ENCODE results near the gene GANC. TPM values are rescaled to one million over a fixed set of nuclear protein-coding genes. Genes with fewer than 3 reads are reported as not detected.

GANC gene
- total RNA-seq, 2 donors from 2014 or later = 39.8 to 47.6 TPM

DNA sequence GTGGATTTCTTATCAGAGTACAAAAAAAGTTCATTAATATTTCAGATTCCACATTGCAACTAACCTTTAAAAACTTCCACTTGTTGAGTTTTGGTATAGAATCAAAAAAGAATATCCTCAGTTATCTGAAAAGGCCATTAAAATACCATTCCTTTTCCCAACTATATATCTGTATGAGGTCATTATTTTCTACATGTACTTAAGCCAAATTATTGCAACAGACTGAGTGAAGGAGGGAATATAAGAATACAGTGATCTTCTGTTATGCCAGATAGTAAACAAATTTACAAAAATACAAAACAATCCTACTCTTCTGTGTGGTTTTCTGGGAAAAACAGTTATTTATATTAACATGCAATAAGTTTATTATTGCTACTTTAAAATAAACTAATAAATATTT lies 5.7 kb upstream of the GANC start:
- Histone ChIP-seq H3K27ac (no peak overlapping the region), H3K9me3 (no peaks in the 10 kb centered on the region), H3K27me3 (no peaks in the 10 kb centered on the region), H3K36me3 (peaks cover 14% of the 10 kb centered on the region), H3K4me1 (no peaks in the 10 kb centered on the region), H3K9ac (ENCODE audit: low read depth in 2 of 2, low read length in 2 of 2) (no peak overlapping the region), H3K4me3 (no peak overlapping the region)
- no peak for TF ChIP-seq CTCF (IDR thresholded peaks at IDR 0.05)
- intact Hi-C loops (cut with DNase I) = no loop called here
- no peak for DNase-seq

DNA sequence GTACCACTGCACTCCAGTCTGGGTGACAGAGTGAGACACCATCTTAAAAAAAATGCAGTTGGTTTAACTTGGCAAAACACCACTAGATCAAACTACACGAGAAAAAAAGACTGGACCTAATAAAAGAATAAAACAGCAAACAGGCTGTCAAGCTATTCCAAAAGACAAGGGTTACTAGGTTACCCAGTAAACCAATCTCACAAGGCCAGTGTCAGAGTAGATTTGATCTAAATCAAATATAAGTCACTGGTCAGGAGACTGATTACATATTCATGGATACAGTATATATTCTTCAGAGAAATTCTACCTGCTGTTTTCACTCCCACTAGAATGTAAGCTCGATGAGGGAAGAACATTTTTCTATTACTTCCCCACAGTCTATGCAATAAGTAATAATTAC lies 2.5 kb upstream of the GANC start:
- Histone ChIP-seq H3K27me3 (no peaks in the 10 kb centered on the region), H3K4me1 (peaks cover 1% of the 10 kb centered on the region), H3K9me3 (no peaks in the 10 kb centered on the region), H3K27ac (peak overlapping the region; percentile 98), H3K4me3 (no peak overlapping the region), H3K9ac (ENCODE audit: low read depth in 2 of 2, low read length in 2 of 2) (peak overlapping the region in 1 of 2 donors; percentile 70), H3K36me3 (no peaks in the 10 kb centered on the region)
- intact Hi-C loops (cut with DNase I) = no loop called here
- no peak for TF ChIP-seq CTCF (IDR thresholded peaks at IDR 0.05)
- no peak for DNase-seq

DNA sequence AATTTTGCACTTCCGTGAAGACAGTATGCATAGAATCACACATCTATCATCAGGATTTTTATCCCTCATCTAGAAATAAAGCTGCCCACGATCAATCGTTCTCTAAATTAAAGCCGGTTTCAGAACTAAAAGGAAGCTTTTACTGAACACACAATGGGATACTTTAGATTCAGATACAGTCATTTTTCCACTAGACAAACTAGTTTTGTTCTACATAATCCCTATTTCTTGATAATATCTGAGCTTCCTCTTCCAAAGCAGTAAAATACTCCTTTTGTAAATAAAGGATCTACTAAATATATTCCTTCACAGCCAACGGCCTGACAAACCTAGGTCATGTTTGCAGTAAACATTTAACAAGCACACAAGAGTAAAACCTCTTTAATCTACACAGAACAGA lies 2.0 kb upstream of the GANC start:
- Histone ChIP-seq H3K36me3 (no peaks in the 10 kb centered on the region), H3K27me3 (no peaks in the 10 kb centered on the region), H3K9ac (ENCODE audit: low read depth in 2 of 2, low read length in 2 of 2) (peak overlapping the region in 1 of 2 donors; percentile 70), H3K4me1 (peaks cover 4% of the 10 kb centered on the region), H3K9me3 (no peaks in the 10 kb centered on the region), H3K27ac (peak overlapping the region; percentile 98), H3K4me3 (no peak overlapping the region)
- intact Hi-C loops (cut with DNase I) = no loop called here
- no peak for TF ChIP-seq CTCF (IDR thresholded peaks at IDR 0.05)
- no peak for DNase-seq

- Histone ChIP-seq H3K4me1 (peaks cover 9% of the 10 kb centered on the region), H3K9ac (ENCODE audit: low read depth in 2 of 2, low read length in 2 of 2) (peak overlapping the region; percentile 75 to 100), H3K4me3 (peak overlapping the region; percentile 58), H3K9me3 (no peaks in the 10 kb centered on the region), H3K27ac (peak overlapping the region; percentile 98), H3K27me3 (no peaks in the 10 kb centered on the region), H3K36me3 (no peaks in the 10 kb centered on the region)
- peak; percentile 82 for DNase-seq
- intact Hi-C loops (cut with DNase I) = no loop called here
- TF ChIP-seq CTCF (IDR thresholded peaks at IDR 0.05) = no peak
Observed at GRCh38 chr15:42273900-42274701, 1.1 kb downstream of the GANC start.

DNA sequence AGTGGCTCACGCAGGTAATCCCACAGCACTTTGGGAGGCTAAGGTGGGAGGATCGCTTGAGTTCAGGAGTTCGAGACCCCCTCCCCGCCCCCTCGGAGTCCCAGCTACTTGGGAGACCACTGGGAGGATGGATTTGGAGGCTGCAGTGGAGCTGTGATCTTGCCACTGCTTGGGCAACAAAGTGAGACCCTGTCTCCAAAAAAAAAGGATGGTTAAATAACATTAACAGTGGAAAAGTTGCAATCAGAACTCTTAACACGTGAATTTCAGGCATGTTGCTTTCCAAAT lies 1.6 kb downstream of the GANC start:
- peak; percentile 27 for DNase-seq
- no peak for TF ChIP-seq CTCF (IDR thresholded peaks at IDR 0.05)
- peak overlapping the region; percentile 58 for H3K4me3 ChIP-seq

More for the DNA sequence above, 1.6 kb downstream of the GANC start:
- H3K9ac ChIP-seq (ENCODE audit: low read depth in 2 of 2, low read length in 2 of 2) = peak overlapping the region; percentile 75 to 100
- peak overlapping the region; percentile 98 for H3K27ac ChIP-seq
- no peaks in the 10 kb centered on the region for H3K9me3 ChIP-seq
- no peaks in the 10 kb centered on the region for H3K27me3 ChIP-seq
- H3K4me1 ChIP-seq = peaks cover 9% of the 10 kb centered on the region
- intact Hi-C loops (cut with DNase I) = no loop called here
- H3K36me3 ChIP-seq = no peaks in the 10 kb centered on the region
